ENCODE measurements around the gene PHLDB3.

DNA sequence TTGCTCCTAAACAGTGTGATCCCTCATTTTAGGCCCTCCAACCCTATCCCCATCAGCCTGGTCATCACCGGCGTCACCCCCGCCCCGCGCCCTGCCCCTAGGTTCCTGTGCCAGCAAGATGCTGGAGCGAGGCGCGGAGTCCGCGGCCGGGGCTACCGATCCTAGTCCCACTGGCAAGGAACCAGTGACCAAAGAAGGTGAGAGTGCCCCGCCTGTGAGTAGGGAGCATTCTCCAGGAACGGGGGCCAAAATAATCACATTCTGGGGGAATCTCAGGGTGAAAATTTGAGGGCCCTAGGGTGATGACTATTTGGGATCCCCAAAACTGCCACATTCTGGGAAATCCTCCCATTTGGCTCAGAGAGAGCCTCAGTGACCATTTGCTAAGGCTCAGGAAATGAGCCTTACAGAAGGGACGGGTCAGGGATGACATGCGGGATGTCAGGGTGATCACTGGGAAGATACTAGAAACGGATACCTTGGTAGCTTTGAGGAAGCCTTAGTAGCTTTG is 29.8 kb upstream of the PHLDB3 start:
- no peak for TF ChIP-seq EP300 (IDR thresholded peaks at IDR 0.05)
- no peak for TF ChIP-seq POLR2A (IDR thresholded peaks at IDR 0.05; ENCODE audit: low read depth)
- TF ChIP-seq, protein P1, sequence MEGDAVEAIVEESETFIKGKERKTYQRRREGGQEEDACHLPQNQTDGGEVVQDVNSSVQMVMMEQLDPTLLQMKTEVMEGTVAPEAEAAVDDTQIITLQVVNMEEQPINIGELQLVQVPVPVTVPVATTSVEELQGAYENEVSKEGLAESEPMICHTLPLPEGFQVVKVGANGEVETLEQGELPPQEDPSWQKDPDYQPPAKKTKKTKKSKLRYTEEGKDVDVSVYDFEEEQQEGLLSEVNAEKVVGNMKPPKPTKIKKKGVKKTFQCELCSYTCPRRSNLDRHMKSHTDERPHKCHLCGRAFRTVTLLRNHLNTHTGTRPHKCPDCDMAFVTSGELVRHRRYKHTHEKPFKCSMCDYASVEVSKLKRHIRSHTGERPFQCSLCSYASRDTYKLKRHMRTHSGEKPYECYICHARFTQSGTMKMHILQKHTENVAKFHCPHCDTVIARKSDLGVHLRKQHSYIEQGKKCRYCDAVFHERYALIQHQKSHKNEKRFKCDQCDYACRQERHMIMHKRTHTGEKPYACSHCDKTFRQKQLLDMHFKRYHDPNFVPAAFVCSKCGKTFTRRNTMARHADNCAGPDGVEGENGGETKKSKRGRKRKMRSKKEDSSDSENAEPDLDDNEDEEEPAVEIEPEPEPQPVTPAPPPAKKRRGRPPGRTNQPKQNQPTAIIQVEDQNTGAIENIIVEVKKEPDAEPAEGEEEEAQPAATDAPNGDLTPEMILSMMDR (IDR thresholded peaks at IDR 0.05) = no peak
- no peak for TF ChIP-seq POLR2AphosphoS5 (IDR thresholded peaks at IDR 0.05)
